ENCODE measurements around the gene LGI4. TPM values are rescaled to one million over a fixed set of nuclear protein-coding genes. Genes with fewer than 3 reads are reported as not detected.

LGI4 gene
- total RNA-seq, 1 experiment from 2014 or later = 3.2 TPM

DNA sequence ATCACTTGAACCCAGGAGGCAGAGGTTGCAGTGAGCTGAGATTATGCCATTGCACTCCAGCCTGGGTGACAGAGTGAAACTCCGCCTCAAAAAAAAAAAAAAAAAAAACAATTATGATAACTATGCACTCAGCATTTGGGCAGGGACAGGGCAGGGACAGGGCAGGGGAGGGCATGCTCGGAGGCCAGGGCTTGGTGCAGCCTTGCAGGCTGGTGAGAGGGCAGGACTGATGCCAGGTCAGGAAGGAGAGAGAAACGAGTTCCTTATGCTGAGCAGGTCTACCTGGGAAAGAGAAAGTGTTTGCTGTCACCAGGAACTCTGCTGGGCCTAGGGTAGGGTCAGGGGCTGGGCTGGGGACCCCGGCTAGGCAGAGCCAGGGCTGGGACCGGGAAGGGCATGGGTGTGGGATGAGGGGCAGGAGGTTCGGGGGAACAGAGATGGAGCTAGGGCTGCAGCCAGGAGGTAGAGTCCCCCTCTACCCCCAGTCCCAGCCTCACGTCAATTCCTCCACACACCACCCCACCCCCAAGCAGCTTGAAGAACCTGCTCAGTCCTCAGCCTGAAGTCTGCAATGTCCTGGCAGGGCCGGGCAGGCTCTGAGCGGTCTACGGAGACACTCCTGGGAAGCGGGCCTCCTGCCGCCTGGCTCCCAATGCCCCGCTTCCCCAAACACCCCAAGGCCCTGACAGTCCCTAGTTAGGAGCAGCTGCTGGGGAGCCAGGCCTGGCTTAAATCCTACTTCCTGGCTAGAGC is 16.4 kb downstream of the LGI4 start:
- Histone ChIP-seq H3K9ac (ENCODE audit: extremely low read depth, insufficient read length, low read length) (no peak overlapping the region), H4K91ac (ENCODE audit: insufficient read length, low read depth, low read length) (no peak overlapping the region), H2BK15ac (ENCODE audit: low read depth, low read length) (no peak overlapping the region), H3K4me2 (ENCODE audit: insufficient read depth, insufficient read length, low read length) (no peak overlapping the region), H2BK5ac (ENCODE audit: insufficient read length, low read length) (no peak overlapping the region), H3K56ac (ENCODE audit: insufficient read length, low read depth, low read length) (no peak overlapping the region), H2BK20ac (ENCODE audit: low read depth, low read length, poor library complexity, severe bottlenecking) (no peak overlapping the region), H3K23ac (ENCODE audit: insufficient read length, low read depth, low read length) (no peak overlapping the region), H3K23me2 (ENCODE audit: insufficient read length, low read depth, low read length, poor library complexity, severe bottlenecking) (no peaks in the 10 kb centered on the region), H4K8ac (replicated peaks; ENCODE audit: insufficient read length, low read depth, low read length) (no peak overlapping the region), H3K27ac (ENCODE audit: insufficient read length, low read depth, low read length) (no peak overlapping the region), H3K4ac (ENCODE audit: low read depth, low read length) (no peak overlapping the region), H3K79me1 (ENCODE audit: insufficient read depth, low read depth, low read length, poor library complexity, severe bottlenecking) (no peaks in the 10 kb centered on the region), H2AK5ac (ENCODE audit: insufficient read length, low read length) (no peak overlapping the region), H2AFZ (ENCODE audit: low read length) (no peak overlapping the region), H3K18ac (ENCODE audit: insufficient read length, low read depth, low read length) (no peak overlapping the region), H3K4me1 (ENCODE audit: insufficient read depth, low read length) (no peaks in the 10 kb centered on the region; the same call in 1 of the 2 replicates), H3K79me2 (ENCODE audit: insufficient read depth, low read length) (no peaks in the 10 kb centered on the region), H4K20me1 (ENCODE audit: control insufficient read depth, insufficient read depth, insufficient read length) (no peaks in the 10 kb centered on the region), H3T11ph (ENCODE audit: low read length) (no peak overlapping the region), H3K27me3 (ENCODE audit: insufficient read depth, low read length) (no peaks in the 10 kb centered on the region), H3K14ac (ENCODE audit: insufficient read depth, low read length) (no peak overlapping the region), H4K5ac (ENCODE audit: insufficient read length, low read depth, low read length) (no peak overlapping the region), H2BK120ac (ENCODE audit: low read depth, low read length, poor library complexity, severe bottlenecking) (no peak overlapping the region), H3K9me3 (ENCODE audit: control insufficient read depth, low read depth, low read length) (no peaks in the 10 kb centered on the region), H2BK12ac (ENCODE audit: insufficient read length, low read depth, low read length) (no peak overlapping the region)
- Mint-ChIP-seq H3K27me3 (ENCODE audit: low read depth) (peaks cover 9% of the 10 kb centered on the region), H3K36me3 (ENCODE audit: insufficient read depth in 1 of 3, low read depth in 3 of 3) (no peaks in the 10 kb centered on the region), H3K4me1 (peaks cover 43 to 56% of the 10 kb centered on the region in 2 experiments), H3K27ac (no peak overlapping the region), H3K4me3 (no peak overlapping the region), H3K9me3 (no peaks in the 10 kb centered on the region)
- no peak for DNase-seq
- TF ChIP-seq, protein P1, sequence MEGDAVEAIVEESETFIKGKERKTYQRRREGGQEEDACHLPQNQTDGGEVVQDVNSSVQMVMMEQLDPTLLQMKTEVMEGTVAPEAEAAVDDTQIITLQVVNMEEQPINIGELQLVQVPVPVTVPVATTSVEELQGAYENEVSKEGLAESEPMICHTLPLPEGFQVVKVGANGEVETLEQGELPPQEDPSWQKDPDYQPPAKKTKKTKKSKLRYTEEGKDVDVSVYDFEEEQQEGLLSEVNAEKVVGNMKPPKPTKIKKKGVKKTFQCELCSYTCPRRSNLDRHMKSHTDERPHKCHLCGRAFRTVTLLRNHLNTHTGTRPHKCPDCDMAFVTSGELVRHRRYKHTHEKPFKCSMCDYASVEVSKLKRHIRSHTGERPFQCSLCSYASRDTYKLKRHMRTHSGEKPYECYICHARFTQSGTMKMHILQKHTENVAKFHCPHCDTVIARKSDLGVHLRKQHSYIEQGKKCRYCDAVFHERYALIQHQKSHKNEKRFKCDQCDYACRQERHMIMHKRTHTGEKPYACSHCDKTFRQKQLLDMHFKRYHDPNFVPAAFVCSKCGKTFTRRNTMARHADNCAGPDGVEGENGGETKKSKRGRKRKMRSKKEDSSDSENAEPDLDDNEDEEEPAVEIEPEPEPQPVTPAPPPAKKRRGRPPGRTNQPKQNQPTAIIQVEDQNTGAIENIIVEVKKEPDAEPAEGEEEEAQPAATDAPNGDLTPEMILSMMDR (conservative IDR thresholded peaks at IDR 0.05) = no peak
- WGBS (ENCODE audit: extremely low coverage, insufficient read length, low lambda C conversion rate) = no CpG with 5 or more reads among the region's 13 CpGs
